ENCODE results near the gene WWP2. TPM values are rescaled to one million over a fixed set of nuclear protein-coding genes. Genes with fewer than 3 reads are reported as not detected.

Gene WWP2
- total RNA-seq, 2 experiments from 2014 or later = 30.3 to 43.4 TPM

DNA sequence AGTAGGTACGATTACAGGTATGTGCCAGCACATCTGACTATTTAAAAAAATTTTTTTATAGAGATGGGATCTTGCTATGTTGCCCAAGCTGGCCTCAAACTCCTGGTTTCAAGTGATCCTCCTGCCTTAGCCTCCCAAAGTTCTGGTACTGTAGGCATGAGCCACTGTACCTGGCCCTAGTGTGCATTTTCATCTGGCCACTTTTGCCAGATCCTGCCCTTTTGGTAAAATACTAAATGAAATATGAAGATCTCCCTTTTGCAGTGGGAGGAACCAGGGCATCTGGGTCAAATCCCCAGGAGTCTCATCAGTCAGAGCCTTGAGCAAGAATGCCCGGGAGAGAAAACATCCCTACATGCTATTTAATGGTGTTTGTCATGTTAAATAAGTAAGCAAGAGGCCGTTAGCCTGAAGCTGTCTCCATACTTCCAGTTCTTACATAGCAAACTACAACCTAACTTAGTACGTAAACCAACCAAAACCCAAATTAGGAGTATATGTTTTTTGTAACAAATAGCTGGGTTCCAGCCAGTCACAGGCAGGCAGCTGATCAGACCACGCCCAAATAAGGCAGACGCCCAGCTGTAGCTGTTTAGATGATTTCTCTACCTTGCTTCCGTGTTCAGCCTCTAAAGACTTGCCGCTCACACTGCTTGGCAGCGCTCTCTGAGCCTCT is 142.5 kb downstream of the WWP2 start:
- Histone ChIP-seq H3K4me2 (ENCODE audit: low read length) (no peak overlapping the region), H3K4me1 (ENCODE audit: insufficient read depth, low read length, poor library complexity, severe bottlenecking) (no peaks in the 10 kb centered on the region), H2AFZ (ENCODE audit: low read length) (no peak overlapping the region), H3K9me3 (ENCODE audit: low read length) (no peaks in the 10 kb centered on the region), H3K79me2 (ENCODE audit: insufficient read depth, low read depth, low read length) (no peaks in the 10 kb centered on the region), H3K27ac (ENCODE audit: low read depth, low read length, poor library complexity, severe bottlenecking) (no peak overlapping the region), H3K36me3 (ENCODE audit: insufficient read depth, low read length) (peaks cover 12% of the 10 kb centered on the region; the same call in 1 of the 2 replicates), H3K9me2 (ENCODE audit: insufficient read depth, low read length) (no peaks in the 10 kb centered on the region), H3K4me3 (ENCODE audit: low read depth, low read length, poor library complexity, severe bottlenecking) (no peak overlapping the region), H4K20me1 (ENCODE audit: insufficient read depth, low read length) (no peaks in the 10 kb centered on the region)
- ChIA-PET POLR2A (interaction anchor here (0.7 kb wide), 1 partner anchor 156 kb away, joined by 3 read pairs; no protein-coding TSS in a partner anchor), CTCF (ENCODE audit: unreplicated experiment) (no interaction called here)
- DNase-seq (ENCODE audit: low spot score) = no peak
- no peak for TF ChIP-seq EZH2phosphoT487 (IDR thresholded peaks at IDR 0.05; ENCODE audit: borderline replicate concordance, low read depth, low read length)
- TF ChIP-seq, protein P1, sequence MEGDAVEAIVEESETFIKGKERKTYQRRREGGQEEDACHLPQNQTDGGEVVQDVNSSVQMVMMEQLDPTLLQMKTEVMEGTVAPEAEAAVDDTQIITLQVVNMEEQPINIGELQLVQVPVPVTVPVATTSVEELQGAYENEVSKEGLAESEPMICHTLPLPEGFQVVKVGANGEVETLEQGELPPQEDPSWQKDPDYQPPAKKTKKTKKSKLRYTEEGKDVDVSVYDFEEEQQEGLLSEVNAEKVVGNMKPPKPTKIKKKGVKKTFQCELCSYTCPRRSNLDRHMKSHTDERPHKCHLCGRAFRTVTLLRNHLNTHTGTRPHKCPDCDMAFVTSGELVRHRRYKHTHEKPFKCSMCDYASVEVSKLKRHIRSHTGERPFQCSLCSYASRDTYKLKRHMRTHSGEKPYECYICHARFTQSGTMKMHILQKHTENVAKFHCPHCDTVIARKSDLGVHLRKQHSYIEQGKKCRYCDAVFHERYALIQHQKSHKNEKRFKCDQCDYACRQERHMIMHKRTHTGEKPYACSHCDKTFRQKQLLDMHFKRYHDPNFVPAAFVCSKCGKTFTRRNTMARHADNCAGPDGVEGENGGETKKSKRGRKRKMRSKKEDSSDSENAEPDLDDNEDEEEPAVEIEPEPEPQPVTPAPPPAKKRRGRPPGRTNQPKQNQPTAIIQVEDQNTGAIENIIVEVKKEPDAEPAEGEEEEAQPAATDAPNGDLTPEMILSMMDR (conservative IDR thresholded peaks at IDR 0.05; ENCODE audit: low read length) = no peak
- intact Hi-C loops (cut with micrococcal nuclease; ENCODE audit: unreplicated experiment) = no loop called here
- no TSS peak for BruUV-seq (replicated peaks)

DNA sequence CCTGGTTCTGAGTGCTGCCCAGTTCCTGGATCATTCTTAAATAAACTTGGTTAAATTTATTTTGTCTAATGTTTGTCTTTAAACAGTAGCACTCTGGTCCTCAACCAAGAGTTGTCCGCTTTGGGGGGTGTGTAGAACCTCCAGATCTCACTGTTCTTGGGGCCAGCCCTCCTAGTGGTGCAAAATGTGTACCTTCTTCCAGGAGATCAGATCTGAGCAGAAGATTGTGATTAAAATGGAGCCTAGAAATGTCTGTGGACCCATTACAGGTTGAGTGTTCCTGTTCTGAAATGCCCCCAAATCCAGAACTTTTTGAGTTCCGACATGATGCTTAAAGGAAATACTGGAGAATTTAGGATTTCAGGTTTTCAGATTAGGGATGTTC is 143.0 kb downstream of the WWP2 start:
- H3K4me3 ChIP-seq (ENCODE audit: low read depth, low read length, poor library complexity, severe bottlenecking) = no peak overlapping the region
- no peaks in the 10 kb centered on the region for H3K4me1 ChIP-seq (ENCODE audit: insufficient read depth, low read length, poor library complexity, severe bottlenecking)
- no peaks in the 10 kb centered on the region for H3K9me3 ChIP-seq (ENCODE audit: low read length)
- ChIA-PET POLR2A (interaction anchor here (0.6 kb wide), 1 partner anchor 391 kb away, joined by 5 read pairs; no protein-coding TSS in a partner anchor), CTCF (ENCODE audit: unreplicated experiment) (no interaction called here)
- TF ChIP-seq, protein P1 (conservative IDR thresholded peaks at IDR 0.05; ENCODE audit: low read length) = no peak
- TF ChIP-seq EZH2phosphoT487 (IDR thresholded peaks at IDR 0.05; ENCODE audit: borderline replicate concordance, low read depth, low read length) = no peak
- peaks cover 15% of the 10 kb centered on the region; the same call in 1 of the 2 replicates for H3K36me3 ChIP-seq (ENCODE audit: insufficient read depth, low read length)
- intact Hi-C loops (cut with micrococcal nuclease; ENCODE audit: unreplicated experiment) = no loop called here
- BruUV-seq (replicated peaks) = no TSS peak
- no peak overlapping the region for H3K4me2 ChIP-seq (ENCODE audit: low read length)
- no peaks in the 10 kb centered on the region for H4K20me1 ChIP-seq (ENCODE audit: insufficient read depth, low read length)
- H2AFZ ChIP-seq (ENCODE audit: low read length) = no peak overlapping the region
- no peak for DNase-seq (ENCODE audit: low spot score)
- H3K9me2 ChIP-seq (ENCODE audit: insufficient read depth, low read length) = no peaks in the 10 kb centered on the region
- H3K79me2 ChIP-seq (ENCODE audit: insufficient read depth, low read depth, low read length) = no peaks in the 10 kb centered on the region
- no peak overlapping the region for H3K27ac ChIP-seq (ENCODE audit: low read depth, low read length, poor library complexity, severe bottlenecking)

DNA sequence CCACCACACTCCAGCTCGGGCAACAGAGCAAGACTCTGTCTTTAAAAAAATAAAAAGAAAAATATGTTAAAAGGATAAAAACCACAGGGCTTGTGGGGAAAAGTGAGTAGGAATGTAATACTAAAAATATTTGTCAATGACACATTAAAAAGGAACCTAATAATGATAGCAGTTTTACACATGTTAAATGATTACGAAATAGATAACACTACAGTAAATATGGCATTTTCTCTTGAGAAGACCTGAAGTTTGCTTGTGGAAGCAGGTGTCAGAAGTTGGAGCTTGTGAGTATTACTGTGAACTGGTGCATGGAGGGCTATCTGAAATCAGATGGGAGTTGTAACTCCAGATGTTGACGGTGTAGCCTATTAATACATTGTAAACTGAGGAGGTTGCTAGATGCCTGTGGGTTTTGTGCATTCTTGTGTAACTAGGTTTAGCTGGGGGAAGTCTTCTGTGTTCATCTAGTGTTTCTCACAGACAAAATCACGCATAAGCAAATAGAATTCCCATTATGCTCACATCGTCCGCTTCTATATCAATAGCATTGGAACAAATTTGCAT is 144.8 kb downstream of the WWP2 start:
- TF ChIP-seq, protein P1 (conservative IDR thresholded peaks at IDR 0.05; ENCODE audit: low read length) = no peak
- no peak for TF ChIP-seq EZH2phosphoT487 (IDR thresholded peaks at IDR 0.05; ENCODE audit: borderline replicate concordance, low read depth, low read length)
- H3K9me3 ChIP-seq (ENCODE audit: low read length) = no peaks in the 10 kb centered on the region
- CTCF ChIA-PET (ENCODE audit: unreplicated experiment) = no interaction called here
- POLR2A ChIA-PET = interaction anchor here (0.6 kb wide), 2 partner anchors 700 to 1353 kb away, joined by 3 to 4 read pairs; no protein-coding TSS in a partner anchor
- H3K9me2 ChIP-seq (ENCODE audit: insufficient read depth, low read length) = no peaks in the 10 kb centered on the region
- no peak overlapping the region for H3K4me2 ChIP-seq (ENCODE audit: low read length)
- no peak overlapping the region for H3K4me3 ChIP-seq (ENCODE audit: low read depth, low read length, poor library complexity, severe bottlenecking)
- no peak for DNase-seq (ENCODE audit: low spot score)
- no peaks in the 10 kb centered on the region for H3K79me2 ChIP-seq (ENCODE audit: insufficient read depth, low read depth, low read length)
- no peak overlapping the region for H2AFZ ChIP-seq (ENCODE audit: low read length)
- no peak overlapping the region for H3K27ac ChIP-seq (ENCODE audit: low read depth, low read length, poor library complexity, severe bottlenecking)
- H3K4me1 ChIP-seq (ENCODE audit: insufficient read depth, low read length, poor library complexity, severe bottlenecking) = no peaks in the 10 kb centered on the region
- no peaks in the 10 kb centered on the region for H4K20me1 ChIP-seq (ENCODE audit: insufficient read depth, low read length)
- intact Hi-C loops (cut with micrococcal nuclease; ENCODE audit: unreplicated experiment) = no loop called here
- no TSS peak for BruUV-seq (replicated peaks)
- peaks cover 23% of the 10 kb centered on the region; the same call in 1 of the 2 replicates for H3K36me3 ChIP-seq (ENCODE audit: insufficient read depth, low read length)

Measured in OCI-LY7 (cell line).